Activated naive CD8-positive, alpha-beta T cell treated with anti-CD3 and anti-CD28 coated beads, Interleukin-2, amount 50 U/mL, for 16 hours (primary cell): ENCODE results near the gene MMP20.
"Not testable (repeated sequence)": the region's sequence is repeated elsewhere in the genome, so short reads cannot be mapped to it uniquely, and the experiment has no call there.

ENCODE experiments used
- DNase-seq: peaks from one replicate; pipeline ENCODE4 v3.0.0-alpha.2; 2020; ENCODE audit warnings: low read depth, low spot score

MMP20 gene, protein sequence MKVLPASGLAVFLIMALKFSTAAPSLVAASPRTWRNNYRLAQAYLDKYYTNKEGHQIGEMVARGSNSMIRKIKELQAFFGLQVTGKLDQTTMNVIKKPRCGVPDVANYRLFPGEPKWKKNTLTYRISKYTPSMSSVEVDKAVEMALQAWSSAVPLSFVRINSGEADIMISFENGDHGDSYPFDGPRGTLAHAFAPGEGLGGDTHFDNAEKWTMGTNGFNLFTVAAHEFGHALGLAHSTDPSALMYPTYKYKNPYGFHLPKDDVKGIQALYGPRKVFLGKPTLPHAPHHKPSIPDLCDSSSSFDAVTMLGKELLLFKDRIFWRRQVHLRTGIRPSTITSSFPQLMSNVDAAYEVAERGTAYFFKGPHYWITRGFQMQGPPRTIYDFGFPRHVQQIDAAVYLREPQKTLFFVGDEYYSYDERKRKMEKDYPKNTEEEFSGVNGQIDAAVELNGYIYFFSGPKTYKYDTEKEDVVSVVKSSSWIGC

DNA sequence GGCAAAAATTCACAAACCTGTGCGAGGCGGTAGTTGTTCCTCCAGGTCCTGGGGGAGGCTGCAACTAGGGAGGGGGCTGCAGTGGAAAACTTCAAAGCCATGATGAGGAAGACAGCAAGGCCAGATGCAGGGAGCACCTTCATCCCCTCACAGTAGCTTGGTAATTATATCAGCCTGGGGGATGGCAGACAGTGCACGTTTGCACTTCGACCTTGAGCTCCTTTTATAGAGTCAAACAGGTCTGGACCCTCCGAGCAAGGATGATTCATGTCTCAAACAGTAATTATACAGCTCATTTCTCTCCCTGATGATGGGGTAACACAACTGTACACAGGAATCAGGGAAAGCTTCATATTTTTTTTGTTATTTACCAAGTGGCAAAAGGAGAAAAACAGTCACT is at the start of gene MMP20:
Gene MMP20, minus strand, starts transcription at position 156 of the 400 bp plus-strand sequence. Its CDS starts 13 bp downstream, at position 143.
- no peak for DNase-seq

DNA sequence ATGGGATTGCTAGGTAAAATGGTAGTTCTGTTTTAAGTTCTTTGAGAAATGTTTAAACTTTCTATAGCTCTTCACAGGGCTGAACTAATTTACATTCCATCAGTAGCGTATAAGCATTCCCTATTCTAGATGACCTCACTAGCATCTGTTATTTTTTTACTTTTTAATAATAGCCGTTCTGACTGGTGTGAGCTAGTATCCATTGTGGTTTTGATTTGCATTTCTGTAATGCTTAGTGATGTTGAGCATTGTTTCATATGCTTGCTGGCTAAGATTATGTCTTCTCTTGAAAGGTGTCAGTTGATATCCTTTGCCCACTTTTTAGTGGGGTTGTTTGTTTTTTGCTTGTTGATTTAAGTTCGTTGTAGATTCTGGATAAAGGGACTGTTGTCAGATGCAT is 44.5 kb upstream of the MMP20 start:
- no peak for DNase-seq

DNA sequence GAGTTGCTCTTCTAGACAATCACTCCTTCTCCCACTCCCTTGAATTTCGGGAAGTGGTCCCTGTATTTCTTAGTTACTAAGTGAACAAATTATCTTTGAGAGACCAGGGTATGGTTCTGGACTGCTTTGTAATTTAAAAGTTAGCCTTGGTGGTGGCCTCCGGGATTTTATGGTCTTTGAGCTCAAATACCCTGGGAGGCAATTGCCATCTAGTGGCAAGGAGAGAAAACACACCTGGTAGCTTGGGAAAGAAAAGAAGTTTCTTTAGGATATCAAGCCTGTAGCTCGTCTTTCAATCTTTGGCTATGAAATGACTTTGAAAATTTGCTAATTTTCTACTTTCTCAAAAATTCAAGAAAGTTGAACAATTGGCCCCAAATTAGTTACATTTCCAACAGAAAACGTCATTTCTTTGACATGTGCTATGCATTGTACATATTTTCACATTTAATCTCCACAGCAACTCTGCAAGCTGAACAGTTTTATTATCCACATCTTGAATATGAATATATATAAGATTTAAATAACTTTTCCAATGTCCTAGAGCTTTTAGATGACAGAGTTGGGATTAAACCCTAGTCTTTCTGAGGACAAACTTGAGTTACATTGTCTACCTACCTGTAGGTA is 41.3 kb upstream of the MMP20 start:
- DNase-seq: no peak

DNA sequence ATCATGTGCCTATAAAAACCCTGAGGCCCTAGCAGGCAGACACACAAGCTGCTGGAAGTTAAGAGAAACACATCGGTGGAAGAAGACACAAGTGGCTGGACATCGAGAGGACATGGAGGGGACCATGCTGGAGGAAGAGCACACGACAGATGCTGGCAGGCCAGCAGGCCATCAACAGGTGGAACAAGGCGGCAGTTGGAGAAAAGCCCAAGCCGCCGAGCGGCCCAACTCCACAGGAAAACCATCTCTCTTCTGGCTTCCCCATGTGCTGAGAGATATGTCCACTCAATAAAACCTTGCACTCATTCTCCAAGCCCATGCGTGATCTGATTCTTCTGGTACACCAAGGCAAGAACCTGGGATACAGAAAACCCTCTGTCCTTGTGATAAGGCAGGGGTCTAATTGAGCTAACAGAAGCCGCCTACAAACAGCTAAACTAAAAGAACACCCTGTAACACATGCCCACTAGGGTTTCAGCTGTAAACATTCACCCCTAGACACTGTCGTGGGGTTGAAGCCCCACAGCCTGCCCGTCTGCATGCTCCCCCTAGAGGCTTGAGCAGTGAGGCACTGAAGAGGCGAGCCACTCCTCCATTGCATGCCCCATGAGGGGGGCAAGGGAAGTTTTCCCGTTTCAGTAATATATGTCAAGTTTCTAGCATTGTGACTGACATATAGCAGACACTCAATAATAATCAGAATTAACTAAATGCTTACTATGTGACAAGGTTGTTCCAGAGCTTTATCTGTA is 39.0 kb upstream of the MMP20 start:
- DNase-seq: no peak

DNA sequence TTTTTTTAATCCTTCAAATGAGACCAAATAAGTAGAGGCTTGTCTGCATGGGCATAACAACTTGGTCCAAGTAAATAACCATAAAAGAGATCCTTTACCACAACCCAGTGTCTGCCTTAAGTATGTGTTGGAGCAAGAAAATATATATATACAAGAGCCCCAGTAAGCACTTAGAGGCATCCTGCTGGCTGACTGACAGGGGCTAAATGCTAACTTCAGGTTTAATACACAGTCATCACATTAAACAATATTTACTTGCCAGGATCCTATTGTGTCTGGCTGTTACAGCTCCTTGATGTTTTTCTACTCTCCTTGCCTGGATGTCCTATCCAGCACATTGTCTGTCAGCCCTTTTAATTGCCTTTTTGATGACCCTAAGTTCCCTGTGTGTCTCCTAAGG is 37.5 kb upstream of the MMP20 start:
- DNase-seq: no peak

DNA sequence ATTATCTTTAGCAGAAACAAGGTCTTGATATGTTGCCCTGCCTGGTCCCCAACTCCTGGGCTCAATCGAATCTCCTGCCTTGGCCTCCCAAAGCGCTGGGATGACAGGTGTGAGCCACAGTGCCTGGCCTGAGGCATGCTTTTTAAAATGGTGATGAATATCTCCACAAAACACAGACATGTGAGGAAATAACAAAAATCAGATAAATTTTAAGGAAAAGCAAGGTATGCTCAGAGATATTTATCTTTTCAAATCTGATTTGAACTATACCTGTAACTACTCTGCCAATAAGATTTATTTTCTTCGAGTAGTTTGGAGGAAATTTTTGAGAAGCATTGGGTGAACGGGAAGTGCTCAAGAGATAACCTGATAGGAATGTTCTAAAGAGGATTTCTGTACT is 35.9 kb upstream of the MMP20 start:
- no peak for DNase-seq

DNA sequence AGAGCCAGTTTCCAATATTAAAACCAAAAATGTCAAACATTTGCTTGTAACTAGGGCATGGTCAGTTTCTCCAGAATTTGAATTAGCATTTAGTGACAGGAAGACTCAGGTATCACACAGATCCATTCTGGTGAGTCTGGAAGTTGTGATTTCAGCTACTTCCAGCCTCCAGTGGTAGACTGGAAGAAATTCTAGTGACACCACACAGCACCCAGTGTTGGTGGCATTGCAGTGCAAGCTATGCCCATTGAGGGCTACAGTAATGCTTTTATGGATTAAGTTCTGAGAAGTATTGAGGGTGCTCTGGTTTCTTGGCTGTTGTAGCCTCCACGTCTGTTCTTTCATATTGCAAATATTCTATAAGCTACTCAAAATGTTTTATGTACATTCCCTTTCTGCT is 31.4 kb upstream of the MMP20 start:
- DNase-seq: no peak

DNA sequence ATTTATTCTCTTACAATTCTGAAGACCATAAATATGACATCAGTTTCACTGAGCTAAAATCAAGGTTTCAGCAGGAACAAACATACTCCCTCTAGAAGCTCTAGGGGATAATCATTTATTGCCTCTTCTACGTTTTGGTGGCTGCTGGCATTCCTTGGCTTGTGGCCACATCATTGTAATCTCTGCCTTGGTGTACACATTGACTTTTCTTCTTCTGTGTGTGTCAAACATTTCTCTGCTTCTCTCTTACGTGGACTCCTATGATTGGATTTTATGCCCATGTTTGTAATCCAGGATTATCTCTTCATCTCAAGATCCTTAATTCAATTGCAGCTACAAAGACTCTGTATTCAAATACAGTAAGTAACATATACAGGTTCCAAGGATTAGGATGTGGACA is 30.4 kb upstream of the MMP20 start:
- DNase-seq: no peak

DNA sequence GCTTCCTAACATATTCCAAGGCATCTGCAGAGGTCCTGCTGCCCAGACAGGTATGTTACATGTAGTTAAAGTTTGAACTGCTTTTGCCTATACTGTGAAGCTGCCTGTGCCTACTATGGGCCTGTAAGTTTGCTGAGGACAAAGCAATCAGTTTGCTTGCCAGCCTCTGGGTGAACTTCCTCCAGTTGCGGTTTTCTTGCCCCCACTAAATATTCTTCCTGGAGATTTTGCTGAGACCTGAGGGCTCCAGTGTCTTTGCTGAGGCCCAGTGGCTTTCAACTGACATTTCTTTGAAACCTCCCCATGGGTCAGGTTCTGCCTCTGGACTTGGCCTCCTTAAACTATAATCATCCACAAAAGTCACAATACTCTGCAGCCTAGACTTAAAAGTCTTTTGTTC is 29.6 kb upstream of the MMP20 start:
- no peak for DNase-seq

DNA sequence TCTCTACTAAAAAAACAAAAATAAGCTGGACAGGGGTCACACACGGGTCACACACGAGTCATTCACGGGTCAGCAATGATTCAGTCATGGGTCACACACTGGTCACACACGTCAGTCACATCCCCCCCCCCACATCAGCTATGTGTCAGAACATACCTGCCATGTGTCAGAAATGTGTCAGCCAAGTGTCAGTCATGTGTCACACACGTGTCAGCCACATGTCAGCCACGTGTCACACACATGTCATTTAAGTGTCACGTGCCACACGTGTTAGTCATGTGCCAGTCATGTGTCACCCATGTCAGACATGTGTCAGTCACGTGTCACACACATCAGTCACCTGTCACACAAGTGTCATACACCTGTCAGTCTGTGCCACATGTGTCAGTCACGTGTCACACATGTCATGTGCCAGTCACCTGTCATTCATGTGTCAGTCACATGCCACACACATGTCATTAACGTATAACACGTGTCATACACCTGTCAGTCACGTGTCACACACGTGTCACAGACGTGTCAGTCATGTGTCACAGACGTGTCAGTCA is 28.7 kb upstream of the MMP20 start:
- DNase-seq: no peak

DNA sequence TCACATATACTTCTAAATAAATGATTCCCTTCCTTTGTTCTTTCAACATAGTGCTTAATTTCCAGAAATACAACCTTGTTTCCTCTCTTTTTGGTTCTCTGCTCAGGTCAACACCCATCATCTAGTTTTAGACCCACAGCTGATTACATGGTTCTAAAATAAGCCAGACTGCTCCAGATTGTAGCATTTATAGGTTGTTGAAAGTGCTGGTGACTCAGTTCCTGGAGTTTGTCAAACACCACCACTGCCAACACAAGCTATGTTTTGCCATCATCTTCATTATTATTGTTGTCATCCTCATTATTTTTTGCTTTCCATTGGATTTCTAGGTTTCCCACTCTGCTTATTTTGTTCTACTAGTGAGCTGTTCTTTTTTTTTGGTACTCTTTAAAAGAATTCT is 22.3 kb upstream of the MMP20 start:
- no peak for DNase-seq

DNA sequence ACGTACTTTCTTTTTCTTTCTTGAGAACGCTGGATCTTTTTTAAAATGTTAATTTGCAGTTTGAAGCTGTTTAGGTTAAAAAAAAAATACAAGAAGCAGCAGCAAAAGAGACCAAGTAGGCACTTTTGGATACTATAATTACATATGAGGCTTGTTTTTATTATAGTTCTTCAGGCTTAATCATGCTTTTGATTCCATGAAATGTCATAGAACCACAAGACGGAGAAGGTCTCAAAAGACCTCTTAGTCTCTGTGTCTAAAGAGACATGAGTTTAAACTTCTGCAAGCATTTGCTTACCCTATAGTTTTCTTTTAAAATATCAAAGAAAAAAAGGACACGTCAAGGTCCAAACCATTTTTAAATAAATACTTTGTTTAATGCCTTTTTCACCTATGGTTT is 18.8 kb upstream of the MMP20 start:
- DNase-seq: no peak

DNA sequence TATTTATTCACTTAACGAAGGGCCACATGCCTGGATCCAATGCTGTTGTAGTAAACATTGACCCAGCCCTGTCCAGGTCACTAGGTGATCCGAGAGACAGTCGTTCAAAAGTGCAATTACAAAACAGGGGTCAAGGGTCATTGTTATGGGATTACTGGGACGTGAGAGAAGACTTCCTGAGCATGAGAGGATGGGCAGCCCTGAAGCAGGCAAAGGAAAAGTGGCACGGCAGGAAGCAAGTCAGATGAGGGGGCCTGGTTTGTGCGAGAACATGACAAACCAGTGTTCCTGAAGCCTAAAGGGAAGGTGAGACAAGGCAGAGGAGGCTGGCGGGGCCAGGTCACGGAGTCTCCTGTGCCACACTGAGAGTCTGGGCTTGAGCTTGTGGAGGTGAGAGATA is 15.8 kb upstream of the MMP20 start:
- no peak for DNase-seq

DNA sequence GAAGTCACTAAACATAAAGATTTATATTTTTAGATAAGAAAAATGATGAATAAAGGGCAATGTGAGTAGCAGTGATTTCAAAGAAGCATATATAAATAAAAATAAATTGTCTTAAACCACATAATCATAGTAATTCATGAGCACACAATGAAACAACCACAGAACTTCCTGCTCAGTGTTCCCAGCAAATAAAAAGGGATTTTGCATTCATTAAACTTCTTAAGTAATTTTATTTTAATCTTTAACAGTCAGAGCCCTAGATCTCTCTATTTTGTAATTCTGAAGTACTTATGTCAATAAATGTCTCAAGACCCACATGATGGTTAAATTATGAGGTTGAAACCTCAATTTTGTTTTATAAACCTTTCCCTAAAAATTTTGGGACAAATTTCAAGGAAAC is 14.5 kb upstream of the MMP20 start:
- DNase-seq: no peak

DNA sequence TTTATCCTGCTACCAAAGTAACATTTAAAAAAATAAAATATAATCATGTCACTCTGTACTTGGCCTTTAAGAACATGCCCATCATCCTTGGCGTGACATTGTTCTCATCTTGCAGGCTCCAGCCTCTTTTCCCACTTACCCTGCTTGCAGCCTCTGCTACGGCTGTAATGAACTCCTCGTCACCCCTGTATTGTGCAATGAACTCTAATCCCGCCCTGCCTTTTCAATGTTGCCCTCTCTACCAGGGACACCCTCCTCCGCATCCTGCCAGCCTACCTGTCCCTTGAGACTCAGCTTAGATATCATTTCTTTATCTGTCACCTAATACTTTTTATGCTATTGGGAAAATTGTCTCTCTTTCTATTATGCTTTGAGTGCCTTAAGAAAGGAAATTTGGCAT is 12.6 kb upstream of the MMP20 start:
- no peak for DNase-seq

DNA sequence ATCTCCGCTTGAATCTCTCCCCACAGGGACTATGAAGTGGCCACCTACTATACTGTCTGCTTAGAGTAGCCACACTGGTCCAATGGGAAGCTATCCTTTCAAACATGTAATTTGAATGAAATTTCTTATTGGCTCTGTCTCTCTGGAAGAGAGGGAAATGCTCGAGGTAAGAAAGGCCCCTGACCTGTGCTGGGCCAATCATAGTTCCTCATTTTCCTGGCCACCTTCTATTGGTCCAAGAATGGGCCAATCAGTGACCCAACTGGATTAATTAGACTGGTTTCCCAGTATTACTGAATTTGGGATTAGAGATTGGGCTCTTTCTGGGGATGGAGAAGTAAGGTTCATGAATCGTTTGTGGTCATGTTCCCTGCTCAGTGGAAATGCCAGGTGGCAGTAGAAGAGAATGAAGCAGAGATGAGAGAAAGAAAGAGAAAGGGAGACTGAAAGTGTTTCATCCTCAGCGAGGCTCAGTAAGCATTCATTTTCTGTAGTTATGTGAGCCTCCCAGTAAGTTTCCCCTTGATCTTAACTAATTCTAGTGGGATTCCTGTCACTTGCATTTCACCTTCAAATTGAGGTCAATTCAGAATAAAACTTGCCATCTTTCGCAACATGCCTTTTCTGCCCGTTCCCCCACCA is 8.4 kb upstream of the MMP20 start:
- no peak for DNase-seq

DNA sequence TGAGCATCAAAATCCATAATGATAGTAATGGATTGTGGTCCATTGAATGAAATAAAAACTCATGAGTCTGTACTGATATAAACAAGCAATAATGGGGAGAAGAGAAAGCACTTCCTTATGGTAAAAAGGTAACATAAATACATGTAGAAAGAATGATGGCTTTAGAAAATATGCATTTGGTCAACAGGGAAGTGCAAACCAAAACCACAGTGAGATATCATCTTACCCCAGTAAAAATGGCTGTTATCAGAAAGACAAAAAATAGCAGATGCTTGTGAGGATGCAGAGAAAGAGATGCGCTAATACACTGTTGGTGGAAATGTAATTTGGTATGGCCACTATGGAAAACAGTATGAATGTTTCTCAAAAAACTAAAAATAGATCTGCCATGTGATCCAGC is 6.9 kb upstream of the MMP20 start:
- no peak for DNase-seq

DNA sequence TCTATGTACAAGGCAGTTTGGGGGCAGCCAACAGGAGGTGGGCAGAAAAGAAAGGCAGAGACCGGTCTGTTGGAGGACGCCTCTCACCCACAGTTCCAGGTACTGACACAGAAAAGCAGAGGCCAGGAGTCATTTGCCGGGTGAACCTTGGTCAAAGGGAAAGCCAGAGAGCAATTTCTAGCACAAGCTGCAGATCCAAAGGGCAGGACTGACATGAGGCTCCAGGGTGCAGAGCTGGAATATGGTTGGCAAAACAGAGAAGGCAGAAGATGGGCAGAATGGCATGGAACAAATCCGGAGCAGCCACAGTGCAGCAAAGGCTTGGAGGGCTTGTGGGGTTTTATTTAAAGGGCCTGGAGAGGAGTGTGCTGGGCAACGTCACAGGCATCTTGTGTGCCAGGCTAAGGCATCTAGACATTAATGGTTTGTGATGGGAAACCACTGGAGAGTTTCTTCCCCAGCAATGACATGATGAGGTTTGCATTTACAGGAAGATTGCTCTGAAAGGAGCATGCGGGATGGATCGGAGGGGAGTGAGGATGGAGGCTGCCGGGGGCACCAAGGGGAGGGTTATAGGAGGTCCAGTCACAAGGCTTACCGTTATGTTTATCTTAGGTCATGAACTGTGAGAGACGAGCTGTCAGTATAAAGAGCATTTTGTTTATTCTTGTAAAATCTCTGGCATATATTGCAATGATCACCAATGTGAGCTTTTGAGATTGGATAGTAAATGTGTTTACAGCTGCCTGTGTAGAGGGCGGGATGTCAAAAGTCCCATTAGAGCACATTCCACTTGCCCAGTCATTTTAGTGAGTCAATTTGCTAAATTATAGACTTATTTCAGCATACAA is 5.7 kb upstream of the MMP20 start:
- no peak for DNase-seq

DNA sequence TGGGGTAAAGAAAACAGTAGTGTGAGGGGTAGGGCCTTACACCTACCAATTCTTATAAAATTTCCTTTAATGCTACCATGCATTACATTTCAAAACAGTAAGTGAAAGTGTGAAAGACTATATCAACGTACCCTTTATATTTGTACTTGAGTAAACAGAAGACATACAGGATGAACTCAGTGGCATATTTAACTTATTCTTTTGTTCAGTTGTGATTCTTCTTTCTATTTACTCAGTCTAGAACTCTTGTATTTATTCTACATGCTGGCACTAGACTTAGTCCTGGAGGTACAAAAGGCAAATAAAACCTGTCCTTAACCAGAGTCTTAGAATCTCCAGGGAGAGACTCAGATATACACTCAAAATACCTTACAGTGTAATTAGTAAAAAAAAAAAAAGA is 4.8 kb upstream of the MMP20 start:
- not testable (repeated sequence) for DNase-seq

DNA sequence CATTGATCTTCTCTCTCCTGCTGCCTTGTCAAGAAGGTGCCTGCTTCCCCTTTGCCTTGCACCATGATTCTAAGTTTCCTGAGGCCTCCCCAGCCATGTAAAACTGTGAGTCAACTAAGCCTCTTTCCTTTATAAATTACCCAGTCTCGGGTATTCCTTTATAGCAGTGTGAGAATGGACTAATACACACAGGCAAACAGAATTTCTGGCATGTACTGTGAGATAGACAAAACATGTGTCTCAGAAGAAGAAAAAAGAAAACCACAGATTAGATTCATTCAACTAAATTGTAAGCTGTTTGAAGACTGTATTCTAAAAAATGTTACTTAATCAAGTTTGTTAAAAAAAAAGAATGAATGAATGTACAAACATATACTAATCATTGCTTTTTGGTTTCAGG is 1.5 kb upstream of the MMP20 start:
- no peak for DNase-seq

DNA sequence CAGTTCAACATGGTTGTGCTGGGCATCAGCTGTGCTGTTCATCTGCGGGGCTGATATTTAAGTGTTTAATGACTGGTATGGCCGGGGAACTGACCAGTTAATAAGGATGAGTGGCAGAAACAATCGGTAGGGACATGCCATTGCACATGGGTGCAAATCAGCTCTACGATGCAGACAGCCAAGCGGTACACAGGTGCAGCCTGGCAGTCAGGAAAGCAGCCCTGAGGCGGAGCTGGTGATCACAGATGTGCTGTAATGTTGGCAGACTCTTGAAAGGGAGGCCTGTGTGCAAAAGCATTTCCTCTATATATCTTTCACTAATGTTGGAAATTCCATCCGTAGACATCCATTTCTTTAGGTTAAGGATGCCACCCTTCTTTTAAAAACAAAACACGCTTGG is 1.1 kb downstream of the MMP20 start:
- DNase-seq: no peak
